SK-N-SH (cell line): ENCODE measurements around the gene PCDHA12. TPM values are rescaled to one million over a fixed set of nuclear protein-coding genes. Genes with fewer than 3 reads are reported as not detected.
"Not testable (repeated sequence)": the region's sequence is repeated elsewhere in the genome, so short reads cannot be mapped to it uniquely, and the experiment has no call there.

Source experiments
- CTCF ChIA-PET: fragments of 300-600, 350-600 bp; formaldehyde crosslinking; extraction: SDS; loops from one replicate; lab custom pipeline; 2021; lab: Yijun Ruan, JAX
- POLR2A ChIA-PET: fragments of 350-600 bp; sonication (Branson Sonifier 250); formaldehyde crosslinking; extraction: SDS; loops from one replicate; lab custom pipeline; 2020; ENCODE audit warnings: antibody characterized with exemption, inconsistent platforms; lab: Yijun Ruan, JAX
- DNase-seq: peaks from one replicate; pipeline ENCODE4 v3.0.0; 2012
- H2AFZ ChIP-seq: fragments of 200-600 bp; sonication (generic); 2 replicates; pipeline ENCODE4 v1.8.1; 2016; ENCODE audit warnings: antibody characterized with exemption, mild to moderate bottlenecking, low read depth
- H3F3A ChIP-seq: fragments of 200-600 bp; sonication (generic); replicated peaks from 2 replicates; pipeline ENCODE3; 2016; ENCODE audit warnings: antibody characterized with exemption, mild to moderate bottlenecking; ENCODE audit not compliant: insufficient read depth
- H3K27ac ChIP-seq, 2 experiments: fragments of 200-500 bp in 1 of 2; fragments of 200-600 bp in 1 of 2; sonication (Bioruptor generic) in 1 of 2; sonication (generic), shearing (Covaris generic) in 1 of 2; 2 replicates each; pipeline versions ENCODE4 v1.5.1 to v1.6.1; 2014 to 2016; ENCODE audit warnings: low read depth in 2 of 2, inconsistent platforms in 1 of 2, low read length in 1 of 2, mild to moderate bottlenecking in 1 of 2, mixed read lengths in 1 of 2
- H3K27me3 ChIP-seq: fragments of 200-600 bp; sonication (generic), shearing (Covaris generic); 2 replicates; pipeline ENCODE4 v1.6.1; 2016; ENCODE audit warnings: mixed run types; ENCODE audit not compliant: insufficient read depth
- H3K36me3 ChIP-seq, 2 experiments: fragments of 200-500 bp in 1 of 2; fragments of 200-600 bp in 1 of 2; sonication (Bioruptor generic) in 1 of 2; sonication (generic) in 1 of 2; replicated peaks in 1 of 2; 2 replicates each; pipeline versions ENCODE3 to v1.5.1; 2014 to 2016; ENCODE audit warnings: low read length in 1 of 2, mild to moderate bottlenecking in 1 of 2; ENCODE audit not compliant: insufficient read depth in 2 of 2, control insufficient read depth in 1 of 2
- H3K4me1 ChIP-seq, 2 experiments: fragments of 200-500 bp in 1 of 2; fragments of 200-600 bp in 1 of 2; sonication (Bioruptor generic) in 1 of 2; sonication (generic), shearing (Covaris generic) in 1 of 2; 2 replicates each; pipeline versions ENCODE4 v1.5.1 to v1.6.1; 2014 to 2016; ENCODE audit warnings: low read depth in 1 of 2, low read length in 1 of 2, mixed run types in 1 of 2; ENCODE audit not compliant: insufficient read depth in 2 of 2, control insufficient read depth in 1 of 2
- H3K4me2 ChIP-seq: fragments of 200-600 bp; sonication (generic), shearing (Covaris generic); 2 replicates; pipeline ENCODE4 v1.6.1; 2017; ENCODE audit warnings: mixed run types
- H3K4me3 ChIP-seq, 2 experiments: fragments of 200-500 bp in 1 of 2; fragments of 200-600 bp in 1 of 2; sonication (Bioruptor generic) in 1 of 2; sonication (generic), shearing (Covaris generic) in 1 of 2; 2 replicates each; pipeline versions ENCODE4 v1.5.1 to v1.8.1; 2014 to 2016; ENCODE audit warnings: low read depth in 2 of 2, inconsistent platforms in 1 of 2, low read length in 1 of 2, mild to moderate bottlenecking in 1 of 2, mixed read lengths in 1 of 2, moderate library complexity in 1 of 2
- H3K79me2 ChIP-seq: fragments of 200-600 bp; sonication (generic); 2 replicates; pipeline ENCODE4 v1.8.1; 2017; ENCODE audit warnings: mild to moderate bottlenecking; ENCODE audit not compliant: insufficient read depth
- H3K9ac ChIP-seq: fragments of 200-600 bp; sonication (generic); 2 replicates; pipeline ENCODE4 v1.6.1; 2017; ENCODE audit warnings: mixed run types
- H3K9me2 ChIP-seq: fragments of 200-600 bp; sonication (generic); 2 replicates; pipeline ENCODE4 v1.6.1; 2017; ENCODE audit warnings: mixed run types
- H3K9me3 ChIP-seq: fragments of 200-600 bp; sonication (generic); 2 replicates; pipeline ENCODE4 v1.6.1; 2017; ENCODE audit warnings: mixed run types, mild to moderate bottlenecking, moderate library complexity
- H4K20me1 ChIP-seq: fragments of 200-600 bp; sonication (generic); 2 replicates; pipeline ENCODE4 v1.6.1; 2017; ENCODE audit warnings: mild to moderate bottlenecking, mixed run types; ENCODE audit not compliant: insufficient read depth
- RCOR1 ChIP-seq: fragments of 150-350 bp; IDR thresholded peaks from 2 replicates; pipeline ENCODE4 v1.6.1; 2017; ENCODE audit warnings: antibody characterized with exemption, low read length
- TAF1 ChIP-seq: IDR thresholded peaks from 2 replicates; pipeline ENCODE4 v1.6.1; 2012; ENCODE audit warnings: low read depth, mild to moderate bottlenecking, low read length, moderate library complexity, borderline replicate concordance
- TEAD4 ChIP-seq: IDR thresholded peaks from 2 replicates; pipeline ENCODE4 v1.4.0; 2012; ENCODE audit warnings: mild to moderate bottlenecking, borderline replicate concordance; ENCODE audit not compliant: insufficient read depth
- WGBS: methylation state at CpG from one replicate; pipeline ENCODE4 v1.1.6; 2017; ENCODE audit warnings: low lambda C conversion rate; 5-methylcytosine and 5-hydroxymethylcytosine counted together
- polyA plus RNA-seq, 3 experiments: library from polyadenylated mRNA; depleted of rRNA; stranded (reverse); fragments of >200 nt; gene quantifications; 2 replicates each; pipeline ENCODE4 v1.2.3, GENCODE V29; 2012
- TF ChIP-seq, protein P1 (sequence below): fragments of 200-600 bp; sonication (generic); IDR thresholded peaks from 2 replicates; pipeline ENCODE4 v1.6.1; 2017; ENCODE audit warnings: antibody characterized with exemption, mild to moderate bottlenecking, moderate library complexity

PCDHA12 gene
- polyA plus RNA-seq, 1 of the 3 experiments (the other 2 are of a cell fraction), result 0.54 TPM

DNA sequence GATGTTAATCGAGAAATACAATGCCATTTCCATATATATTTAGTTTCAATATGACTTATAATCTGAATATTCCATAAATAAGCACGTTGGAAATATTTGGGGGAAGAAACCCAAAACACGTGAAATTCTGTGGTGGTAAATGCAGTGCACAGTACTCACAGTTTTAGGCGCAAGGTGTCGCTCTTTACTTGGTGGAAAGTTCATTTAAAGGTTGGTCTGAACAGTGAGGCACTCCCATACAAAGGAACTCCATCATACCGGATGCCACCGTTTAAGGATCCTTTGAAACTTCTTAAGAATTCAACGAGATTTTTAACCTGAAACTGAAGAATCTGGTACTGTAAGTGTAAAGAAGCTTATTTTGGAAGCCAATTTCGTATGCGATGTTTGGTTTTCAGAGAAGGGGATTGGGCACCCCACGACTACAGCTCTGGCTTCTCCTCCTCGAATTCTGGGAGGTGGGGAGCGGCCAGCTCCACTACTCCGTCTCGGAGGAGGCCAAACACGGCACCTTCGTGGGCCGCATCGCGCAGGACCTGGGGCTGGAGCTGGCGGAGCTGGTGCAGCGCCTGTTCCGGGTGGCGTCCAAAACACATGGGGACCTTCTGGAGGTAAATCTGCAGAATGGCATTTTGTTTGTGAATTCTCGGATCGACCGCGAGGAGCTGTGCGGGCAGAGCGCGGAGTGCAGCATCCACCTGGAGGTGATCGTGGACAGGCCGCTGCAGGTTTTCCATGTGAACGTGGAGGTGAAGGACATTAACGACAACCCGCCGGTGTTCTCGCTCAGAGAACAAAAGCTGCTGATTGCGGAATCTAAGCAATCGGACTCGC, 6.2 kb upstream of the PCDHA12 start, which contains the start of gene PCDHA11:
Gene PCDHA11, plus strand, starts transcription at position 237 of the 834 bp plus-strand sequence. Its CDS starts 147 bp downstream, at position 384.
- ChIA-PET POLR2A (no interaction called here), CTCF (interaction anchor here (0.9 to 2.0 kb wide), 6 partner anchors 10 to 176 kb away, joined by 3 to 17 read pairs (median 6); partner anchors contain the start of genes PCDHA8 and PCDHAC1)
- WGBS, result 72% methylated on average over 41 of the region's 41 CpGs
- H4K20me1 ChIP-seq, result no peaks in the 10 kb centered on the region
- no peak for TF ChIP-seq TEAD4
- H3K9me2 ChIP-seq, result no peaks in the 10 kb centered on the region
- H2AFZ ChIP-seq, result no peak within 1 kb of the TSS
- H3K27me3 ChIP-seq, result no peaks in the 10 kb centered on the region
- no peak within 1 kb of the TSS for H3K27ac ChIP-seq
- H3K4me1 ChIP-seq, result no peaks in the 10 kb centered on the region
- no peaks in the 10 kb centered on the region for H3K36me3 ChIP-seq
- no peaks in the 10 kb centered on the region for H3K9me3 ChIP-seq
- no peaks in the 10 kb centered on the region for H3K79me2 ChIP-seq
- H3K4me3 ChIP-seq, result no peak within 1 kb of the TSS
- no peak within 1 kb of the TSS for H3K9ac ChIP-seq
- H3F3A ChIP-seq, result no peaks in the 10 kb centered on the region
- H3K4me2 ChIP-seq, result no peak within 1 kb of the TSS
- DNase-seq, result no peak

DNA sequence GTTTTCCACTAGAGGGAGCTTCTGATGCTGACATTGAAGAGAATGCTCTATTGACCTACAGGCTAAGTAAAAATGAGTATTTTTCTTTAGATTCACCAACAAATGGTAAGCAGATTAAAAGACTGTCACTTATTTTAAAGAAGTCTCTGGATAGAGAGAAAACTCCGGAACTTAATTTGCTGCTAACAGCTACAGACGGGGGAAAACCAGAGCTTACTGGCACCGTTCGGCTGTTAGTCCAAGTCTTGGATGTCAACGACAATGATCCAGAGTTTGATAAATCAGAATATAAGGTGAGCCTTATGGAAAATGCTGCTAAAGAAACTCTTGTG, 5.6 kb upstream of the PCDHA12 start:
- H3K4me1 ChIP-seq, result no peaks in the 10 kb centered on the region; a peak in 1 of 4 replicates
- ChIA-PET POLR2A (no interaction called here), CTCF (interaction anchor here (0.9 to 2.0 kb wide), 6 partner anchors 10 to 175 kb away, joined by 3 to 17 read pairs (median 6); partner anchors contain the start of genes PCDHA8 and PCDHAC1)
- no peak overlapping the region for H3K4me2 ChIP-seq
- H3K79me2 ChIP-seq, result no peaks in the 10 kb centered on the region
- H3F3A ChIP-seq, result no peaks in the 10 kb centered on the region
- no peak overlapping the region for H2AFZ ChIP-seq
- no peaks in the 10 kb centered on the region for H3K9me3 ChIP-seq
- H3K27ac ChIP-seq, result no peak overlapping the region
- no peaks in the 10 kb centered on the region for H3K9me2 ChIP-seq
- DNase-seq, result no peak
- no peaks in the 10 kb centered on the region for H3K27me3 ChIP-seq
- TF ChIP-seq, protein P1, sequence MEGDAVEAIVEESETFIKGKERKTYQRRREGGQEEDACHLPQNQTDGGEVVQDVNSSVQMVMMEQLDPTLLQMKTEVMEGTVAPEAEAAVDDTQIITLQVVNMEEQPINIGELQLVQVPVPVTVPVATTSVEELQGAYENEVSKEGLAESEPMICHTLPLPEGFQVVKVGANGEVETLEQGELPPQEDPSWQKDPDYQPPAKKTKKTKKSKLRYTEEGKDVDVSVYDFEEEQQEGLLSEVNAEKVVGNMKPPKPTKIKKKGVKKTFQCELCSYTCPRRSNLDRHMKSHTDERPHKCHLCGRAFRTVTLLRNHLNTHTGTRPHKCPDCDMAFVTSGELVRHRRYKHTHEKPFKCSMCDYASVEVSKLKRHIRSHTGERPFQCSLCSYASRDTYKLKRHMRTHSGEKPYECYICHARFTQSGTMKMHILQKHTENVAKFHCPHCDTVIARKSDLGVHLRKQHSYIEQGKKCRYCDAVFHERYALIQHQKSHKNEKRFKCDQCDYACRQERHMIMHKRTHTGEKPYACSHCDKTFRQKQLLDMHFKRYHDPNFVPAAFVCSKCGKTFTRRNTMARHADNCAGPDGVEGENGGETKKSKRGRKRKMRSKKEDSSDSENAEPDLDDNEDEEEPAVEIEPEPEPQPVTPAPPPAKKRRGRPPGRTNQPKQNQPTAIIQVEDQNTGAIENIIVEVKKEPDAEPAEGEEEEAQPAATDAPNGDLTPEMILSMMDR, result 0 out of 2 replicates have a peak, but pooled peaks have one; percentile 16
- no peak for TF ChIP-seq TAF1
- WGBS, result 83% methylated on average over 5 of the region's 5 CpGs
- no peaks in the 10 kb centered on the region for H4K20me1 ChIP-seq
- no peaks in the 10 kb centered on the region for H3K36me3 ChIP-seq
- no peak overlapping the region for H3K4me3 ChIP-seq
- no peak overlapping the region for H3K9ac ChIP-seq

DNA sequence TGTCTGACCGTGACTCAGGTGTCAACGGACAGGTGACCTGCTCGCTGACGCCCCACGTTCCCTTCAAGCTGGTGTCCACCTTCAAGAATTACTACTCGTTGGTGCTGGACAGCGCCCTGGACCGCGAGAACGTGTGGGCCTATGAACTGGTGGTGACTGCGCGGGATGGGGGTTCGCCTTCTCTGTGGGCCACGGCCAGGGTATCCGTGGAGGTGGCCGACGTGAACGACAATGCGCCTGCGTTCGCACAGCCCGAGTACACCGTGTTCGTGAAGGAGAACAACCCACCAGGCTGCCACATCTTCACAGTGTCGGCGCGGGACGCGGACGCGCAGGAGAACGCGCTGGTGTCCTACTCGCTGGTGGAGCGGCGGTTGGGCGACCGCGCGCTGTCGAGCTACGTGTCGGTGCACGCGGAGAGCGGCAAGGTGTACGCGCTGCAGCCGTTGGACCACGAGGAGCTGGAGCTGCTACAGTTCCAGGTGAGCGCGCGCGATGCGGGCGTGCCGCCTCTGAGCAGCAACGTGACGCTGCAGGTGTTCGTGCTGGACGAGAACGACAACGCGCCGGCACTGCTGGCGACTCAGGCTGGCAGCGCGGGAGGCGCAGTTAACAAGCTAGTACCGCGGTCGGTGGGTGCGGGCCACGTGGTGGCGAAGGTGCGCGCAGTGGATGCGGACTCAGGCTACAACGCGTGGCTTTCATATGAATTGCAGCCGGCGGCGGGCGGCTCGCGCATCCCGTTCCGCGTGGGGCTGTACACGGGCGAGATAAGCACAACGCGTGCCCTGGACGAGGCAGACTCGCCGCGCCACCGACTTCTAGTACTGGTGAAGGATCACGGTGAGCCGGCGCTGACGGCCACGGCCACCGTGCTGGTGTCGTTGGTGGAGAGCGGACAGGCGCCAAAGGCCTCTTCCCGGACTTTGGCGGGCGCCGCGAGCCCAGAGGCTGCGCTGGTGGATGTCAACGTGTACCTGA, 4.6 kb upstream of the PCDHA12 start:
- Histone ChIP-seq H3K9me2 (no peaks in the 10 kb centered on the region), H3K36me3 (no peaks in the 10 kb centered on the region), H3K9ac (no peak overlapping the region), H3K27me3 (no peaks in the 10 kb centered on the region), H3F3A (no peaks in the 10 kb centered on the region), H3K4me1 (no peaks in the 10 kb centered on the region; a peak in 1 of 4 replicates), H4K20me1 (no peaks in the 10 kb centered on the region), H3K79me2 (no peaks in the 10 kb centered on the region), H3K27ac (no peak overlapping the region), H2AFZ (no peak overlapping the region), H3K4me3 (no peak overlapping the region; a peak in 1 of 4 replicates), H3K9me3 (no peaks in the 10 kb centered on the region), H3K4me2 (no peak overlapping the region)
- DNase-seq, result no peak
- ChIA-PET CTCF (interaction anchor here (0.7 to 6.0 kb wide), 4 partner anchors 29 to 174 kb away, joined by 3 to 70 read pairs (median 7); partner anchors contain the start of gene PCDHA8), POLR2A (no interaction called here)
- WGBS, result 93% methylated on average over 95 of the region's 114 CpGs
- TF ChIP-seq RCOR1, result no peak

DNA sequence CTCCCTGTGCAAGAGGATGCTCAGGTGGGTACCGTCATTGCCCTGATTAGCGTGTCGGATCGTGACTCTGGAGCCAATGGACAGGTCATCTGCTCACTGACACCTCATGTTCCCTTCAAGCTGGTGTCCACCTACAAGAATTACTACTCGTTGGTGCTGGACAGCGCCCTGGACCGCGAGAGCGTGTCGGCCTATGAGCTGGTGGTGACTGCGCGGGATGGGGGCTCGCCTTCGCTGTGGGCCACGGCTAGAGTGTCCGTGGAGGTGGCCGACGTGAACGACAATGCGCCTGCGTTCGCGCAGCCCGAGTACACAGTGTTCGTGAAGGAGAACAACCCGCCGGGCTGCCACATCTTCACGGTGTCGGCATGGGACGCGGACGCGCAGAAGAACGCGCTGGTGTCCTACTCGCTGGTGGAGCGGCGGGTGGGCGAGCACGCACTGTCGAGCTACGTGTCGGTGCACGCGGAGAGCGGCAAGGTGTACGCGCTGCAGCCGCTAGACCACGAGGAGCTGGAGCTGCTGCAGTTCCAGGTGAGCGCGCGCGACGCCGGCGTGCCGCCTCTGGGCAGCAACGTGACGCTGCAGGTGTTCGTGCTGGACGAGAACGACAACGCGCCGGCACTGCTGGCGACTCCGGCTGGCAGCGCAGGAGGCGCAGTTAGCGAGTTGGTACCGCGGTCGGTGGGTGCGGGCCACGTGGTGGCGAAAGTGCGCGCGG, 1.6 kb downstream of the PCDHA12 start:
- H3K27me3 ChIP-seq, H3K27ac ChIP-seq, H3K79me2 ChIP-seq, H3K9me3 ChIP-seq, DNase-seq, POLR2A ChIA-PET, H3K36me3 ChIP-seq, H4K20me1 ChIP-seq, H3K9ac ChIP-seq, H2AFZ ChIP-seq, H3K9me2 ChIP-seq, H3K4me1 ChIP-seq, H3K4me2 ChIP-seq, H3F3A ChIP-seq, H3K4me3 ChIP-seq: not testable (repeated sequence)
- WGBS, result 91% methylated on average over 80 of the region's 80 CpGs
- CTCF ChIA-PET, result interaction anchor here (0.8 to 6.0 kb wide), 17 partner anchors 8 to 191 kb away, joined by 3 to 89 read pairs (median 6); partner anchors contain the start of genes PCDHA8, PCDHAC1 and PCDHAC2
